ENCODE measurements around the gene PHLPP1. TPM values are rescaled to one million over a fixed set of nuclear protein-coding genes. Genes with fewer than 3 reads are reported as not detected.

Gene PHLPP1
- total RNA-seq, 4 donors from 2014 or later, result 17.7 to 29.5 (median 25.5) TPM

DNA sequence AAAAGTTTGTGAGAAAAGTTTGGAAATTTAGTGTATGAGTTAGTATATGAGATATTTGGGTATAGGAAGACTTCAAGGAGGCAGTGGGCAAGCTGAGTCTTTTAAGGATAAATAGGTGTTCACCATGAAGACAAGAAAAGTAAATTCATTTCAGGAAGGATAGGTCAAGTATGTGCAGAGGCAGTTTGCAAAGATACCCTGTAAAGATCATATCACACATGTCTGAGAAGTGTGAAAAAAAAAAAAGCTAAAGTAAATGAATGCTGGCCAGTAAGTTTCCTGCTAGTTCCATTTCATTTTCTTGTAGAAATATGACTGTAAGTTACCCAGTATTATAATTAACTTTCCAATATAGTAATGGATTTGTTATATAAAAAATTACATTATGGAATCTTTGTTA is 131.0 kb downstream of the PHLPP1 start:
- no peak for TF ChIP-seq POLR2A (IDR thresholded peaks at IDR 0.05)
- TF ChIP-seq EP300 (IDR thresholded peaks at IDR 0.05; ENCODE audit: low read depth), result no peak
- no peak for TF ChIP-seq POLR2AphosphoS5 (IDR thresholded peaks at IDR 0.05)
- TF ChIP-seq CTCF (IDR thresholded peaks at IDR 0.05), result no peak
- DNase-seq, result no peak
- no peak overlapping the region for H3K27ac ChIP-seq
- in situ Hi-C loops (cut with MboI; ENCODE audit: low pct_ligation_motif_present in 1 of 4, low pct_unique_long_range_greater_than_20kb in 1 of 4, low sequenced_read_pairs in 3 of 4), result no loop called here
- H3K36me3 ChIP-seq, result no peaks in the 10 kb centered on the region
- intact Hi-C loops (cut with DNase I; ENCODE audit: low total_unique reads), result no loop called here
- H3K4me3 ChIP-seq, result no peak overlapping the region
- peaks cover 0 to 5% (median 0%) of the 10 kb centered on the region in 4 donors for H3K4me1 ChIP-seq
- no peaks in the 10 kb centered on the region for H3K9me3 ChIP-seq
- H3K27me3 ChIP-seq, result no peaks in the 10 kb centered on the region

DNA sequence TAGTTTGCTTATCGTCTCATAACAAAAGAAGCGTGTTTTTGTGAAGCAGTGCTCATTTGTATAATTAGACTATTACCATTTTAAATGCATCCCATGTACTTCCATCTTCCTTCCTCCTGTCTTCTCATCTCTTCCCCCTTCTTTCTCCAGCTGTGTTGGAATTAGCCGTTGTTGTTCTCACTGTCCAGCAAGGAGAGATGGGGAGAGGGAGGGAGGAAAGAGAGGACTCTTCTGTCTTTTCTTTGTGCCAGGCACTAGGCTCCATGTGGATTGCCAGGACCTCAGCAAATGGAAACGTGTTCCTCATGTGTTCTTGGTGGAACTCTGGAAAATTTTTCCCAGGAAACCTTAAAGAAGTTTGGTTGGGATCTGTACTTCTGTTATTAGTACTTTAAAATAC is 131.7 kb downstream of the PHLPP1 start:
- in situ Hi-C loops (cut with MboI; ENCODE audit: low pct_ligation_motif_present in 1 of 4, low pct_unique_long_range_greater_than_20kb in 1 of 4, low sequenced_read_pairs in 3 of 4) (no loop called here), intact Hi-C loops (cut with DNase I; ENCODE audit: low total_unique reads) (no loop called here)
- Histone ChIP-seq H3K27me3 (no peaks in the 10 kb centered on the region), H3K4me1 (peaks cover 0 to 5% (median 0%) of the 10 kb centered on the region in 4 donors), H3K9me3 (no peaks in the 10 kb centered on the region), H3K27ac (no peak overlapping the region), H3K4me3 (no peak overlapping the region), H3K36me3 (no peaks in the 10 kb centered on the region)
- WGBS, 2 donors (ENCODE audit: low coverage in 1 of 2), result 84 to 90% methylated on average over 4 of the region's 4 CpGs
- DNase-seq, result no peak
- TF ChIP-seq POLR2A (IDR thresholded peaks at IDR 0.05), result no peak
- TF ChIP-seq CTCF (IDR thresholded peaks at IDR 0.05), result no peak
- TF ChIP-seq EP300 (IDR thresholded peaks at IDR 0.05; ENCODE audit: low read depth), result no peak
- no peak for TF ChIP-seq POLR2AphosphoS5 (IDR thresholded peaks at IDR 0.05)

DNA sequence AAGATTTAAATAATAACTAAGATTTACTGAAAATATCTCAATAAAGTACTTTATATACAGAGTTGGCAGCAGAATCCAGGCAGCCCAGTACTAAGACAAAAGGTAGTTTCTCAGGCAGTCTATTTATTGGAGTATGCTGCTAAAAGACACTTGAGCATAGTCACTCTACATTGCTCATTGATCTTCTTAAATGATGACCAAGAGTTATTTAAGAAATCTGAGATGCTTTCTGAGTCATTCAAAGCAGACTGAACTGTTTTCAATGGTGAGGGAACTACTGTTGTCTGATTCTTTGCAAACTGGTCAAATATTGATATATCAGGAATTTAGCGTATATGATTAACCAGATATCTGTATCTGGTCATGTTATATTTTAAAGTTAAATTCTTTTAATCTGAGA is 133.6 kb downstream of the PHLPP1 start:
- H3K9me3 ChIP-seq, result no peaks in the 10 kb centered on the region
- intact Hi-C loops (cut with DNase I; ENCODE audit: low total_unique reads) (no loop called here), in situ Hi-C loops (cut with MboI; ENCODE audit: low pct_ligation_motif_present in 1 of 4, low pct_unique_long_range_greater_than_20kb in 1 of 4, low sequenced_read_pairs in 3 of 4) (no loop called here)
- H3K4me1 ChIP-seq, result peaks cover 0 to 5% (median 0%) of the 10 kb centered on the region in 4 donors
- H3K4me3 ChIP-seq, result no peak overlapping the region
- no peak overlapping the region for H3K27ac ChIP-seq
- no peaks in the 10 kb centered on the region for H3K36me3 ChIP-seq
- no peaks in the 10 kb centered on the region for H3K27me3 ChIP-seq
- TF ChIP-seq POLR2A (IDR thresholded peaks at IDR 0.05) (no peak), POLR2AphosphoS5 (IDR thresholded peaks at IDR 0.05) (no peak), CTCF (IDR thresholded peaks at IDR 0.05) (no peak), EP300 (IDR thresholded peaks at IDR 0.05; ENCODE audit: low read depth) (no peak)
- WGBS, 2 donors (ENCODE audit: low coverage in 1 of 2), result 98 to 100% methylated on average over 1 of the region's 1 CpG
- DNase-seq, result no peak

GRCh38 chr18:62850619-62851306 is 135.4 kb downstream of the PHLPP1 start:
- 40 to 72% methylated on average over 1 to 7 of the region's 7 CpGs for WGBS, 2 donors (ENCODE audit: low coverage in 1 of 2)
- TF ChIP-seq POLR2A (IDR thresholded peaks at IDR 0.05) (no peak), CTCF (IDR thresholded peaks at IDR 0.05) (no peak), EP300 (IDR thresholded peaks at IDR 0.05; ENCODE audit: low read depth) (no peak), POLR2AphosphoS5 (IDR thresholded peaks at IDR 0.05) (no peak)
- no peaks in the 10 kb centered on the region for H3K36me3 ChIP-seq
- no peak overlapping the region for H3K4me3 ChIP-seq
- no peaks in the 10 kb centered on the region for H3K9me3 ChIP-seq
- H3K4me1 ChIP-seq, result peaks cover 0 to 5% (median 0%) of the 10 kb centered on the region in 4 donors
- H3K27ac ChIP-seq, result no peak overlapping the region
- in situ Hi-C loops (cut with MboI; ENCODE audit: low pct_ligation_motif_present in 1 of 4, low pct_unique_long_range_greater_than_20kb in 1 of 4, low sequenced_read_pairs in 3 of 4), result no loop called here
- DNase-seq, result no peak
- no peaks in the 10 kb centered on the region for H3K27me3 ChIP-seq
- intact Hi-C loops (cut with DNase I; ENCODE audit: low total_unique reads), result no loop called here
